ENCODE results near the gene UQCR10. TPM values are rescaled to one million over a fixed set of nuclear protein-coding genes. Genes with fewer than 3 reads are reported as not detected.

The UQCR10 gene
- total RNA-seq, 4 donors from 2014 or later, result 22.4 to 139 (median 47.3) TPM

GRCh38 chr22:29787371-29787980 lies 20.3 kb downstream of the UQCR10 start:
- intact Hi-C loops (cut with DNase I; ENCODE audit: low total_unique reads), result no loop called here
- Histone ChIP-seq H3K4me1 (peaks cover under 1 to 12% (median 3%) of the 10 kb centered on the region in 4 donors), H3K36me3 (peaks cover 0 to 31% (median 11%) of the 10 kb centered on the region in 4 donors), H3K4me3 (no peak overlapping the region), H3K9me3 (no peaks in the 10 kb centered on the region), H3K27me3 (no peaks in the 10 kb centered on the region), H3K27ac (no peak overlapping the region)
- DNase-seq, result no peak
- in situ Hi-C loops (cut with MboI; ENCODE audit: low pct_ligation_motif_present in 1 of 4, low pct_unique_long_range_greater_than_20kb in 1 of 4, low sequenced_read_pairs in 3 of 4), result no loop called here
- 40 to 79% methylated on average over 1 to 9 of the region's 9 CpGs for WGBS, 2 donors (ENCODE audit: low coverage in 1 of 2)
- TF ChIP-seq CTCF (IDR thresholded peaks at IDR 0.05) (no peak), POLR2AphosphoS5 (IDR thresholded peaks at IDR 0.05) (no peak)

GRCh38 chr22:29788339-29789279 lies 21.4 kb downstream of the UQCR10 start:
- DNase-seq, result no peak
- intact Hi-C loops (cut with DNase I; ENCODE audit: low total_unique reads) (no loop called here), in situ Hi-C loops (cut with MboI; ENCODE audit: low pct_ligation_motif_present in 1 of 4, low pct_unique_long_range_greater_than_20kb in 1 of 4, low sequenced_read_pairs in 3 of 4) (no loop called here)
- peaks cover 0 to 11% (median 0%) of the 10 kb centered on the region in 4 donors for H3K4me1 ChIP-seq
- peaks cover 0 to 43% (median 15%) of the 10 kb centered on the region in 4 donors for H3K36me3 ChIP-seq
- no peak for TF ChIP-seq POLR2AphosphoS5 (IDR thresholded peaks at IDR 0.05)
- no peak for TF ChIP-seq CTCF (IDR thresholded peaks at IDR 0.05)
- no peak for TF ChIP-seq EP300 (IDR thresholded peaks at IDR 0.05; ENCODE audit: low read depth)
- no peak for TF ChIP-seq POLR2A (IDR thresholded peaks at IDR 0.05)
- H3K27me3 ChIP-seq, result no peaks in the 10 kb centered on the region
- no peak overlapping the region for H3K4me3 ChIP-seq
- 92% methylated on average over 27 of the region's 27 CpGs; no CpG with 5 or more reads in 1 of the 2 donors for WGBS, 2 donors (ENCODE audit: low coverage in 1 of 2)
- no peaks in the 10 kb centered on the region for H3K9me3 ChIP-seq
- H3K27ac ChIP-seq, result no peak overlapping the region

- WGBS, 2 donors (ENCODE audit: low coverage in 1 of 2), result 89 to 100% methylated on average over 1 to 5 of the region's 5 CpGs
- Histone ChIP-seq H3K4me3 (no peak overlapping the region), H3K27ac (no peak overlapping the region), H3K4me1 (peaks cover 0 to 4% (median 0%) of the 10 kb centered on the region in 4 donors), H3K9me3 (no peaks in the 10 kb centered on the region), H3K27me3 (no peaks in the 10 kb centered on the region), H3K36me3 (peaks cover 0 to 45% (median 17%) of the 10 kb centered on the region in 4 donors)
- in situ Hi-C loops (cut with MboI; ENCODE audit: low pct_ligation_motif_present in 1 of 4, low pct_unique_long_range_greater_than_20kb in 1 of 4, low sequenced_read_pairs in 3 of 4) (no loop called here), intact Hi-C loops (cut with DNase I; ENCODE audit: low total_unique reads) (no loop called here)
- DNase-seq, result no peak
- TF ChIP-seq POLR2AphosphoS5 (IDR thresholded peaks at IDR 0.05), result no peak
- no peak for TF ChIP-seq EP300 (IDR thresholded peaks at IDR 0.05; ENCODE audit: low read depth)
- no peak for TF ChIP-seq CTCF (IDR thresholded peaks at IDR 0.05)
- TF ChIP-seq POLR2A (IDR thresholded peaks at IDR 0.05), result no peak
Observed at GRCh38 chr22:29790061-29790460, 22.9 kb downstream of the UQCR10 start.

GRCh38 chr22:29793396-29793795 lies 26.2 kb downstream of the UQCR10 start:
- WGBS, 2 donors (ENCODE audit: low coverage in 1 of 2), result 97 to 98% methylated on average over 9 to 17 of the region's 17 CpGs
- in situ Hi-C loops (cut with MboI; ENCODE audit: low pct_ligation_motif_present in 1 of 4, low pct_unique_long_range_greater_than_20kb in 1 of 4, low sequenced_read_pairs in 3 of 4) (no loop called here), intact Hi-C loops (cut with DNase I; ENCODE audit: low total_unique reads) (no loop called here)
- no peak for TF ChIP-seq CTCF (IDR thresholded peaks at IDR 0.05)
- H3K27ac ChIP-seq, result no peak overlapping the region
- H3K4me3 ChIP-seq, result no peak overlapping the region
- H3K9me3 ChIP-seq, result no peaks in the 10 kb centered on the region
- peaks cover 0 to 51% (median 19%) of the 10 kb centered on the region in 4 donors for H3K36me3 ChIP-seq
- DNase-seq, result no peak
- H3K4me1 ChIP-seq, result peaks cover 0 to 9% (median 3%) of the 10 kb centered on the region in 4 donors
- H3K27me3 ChIP-seq, result no peaks in the 10 kb centered on the region

Measured in transverse colon (tissue), 4 donors.